ENCODE data around the gene SFXN3.

DNA sequence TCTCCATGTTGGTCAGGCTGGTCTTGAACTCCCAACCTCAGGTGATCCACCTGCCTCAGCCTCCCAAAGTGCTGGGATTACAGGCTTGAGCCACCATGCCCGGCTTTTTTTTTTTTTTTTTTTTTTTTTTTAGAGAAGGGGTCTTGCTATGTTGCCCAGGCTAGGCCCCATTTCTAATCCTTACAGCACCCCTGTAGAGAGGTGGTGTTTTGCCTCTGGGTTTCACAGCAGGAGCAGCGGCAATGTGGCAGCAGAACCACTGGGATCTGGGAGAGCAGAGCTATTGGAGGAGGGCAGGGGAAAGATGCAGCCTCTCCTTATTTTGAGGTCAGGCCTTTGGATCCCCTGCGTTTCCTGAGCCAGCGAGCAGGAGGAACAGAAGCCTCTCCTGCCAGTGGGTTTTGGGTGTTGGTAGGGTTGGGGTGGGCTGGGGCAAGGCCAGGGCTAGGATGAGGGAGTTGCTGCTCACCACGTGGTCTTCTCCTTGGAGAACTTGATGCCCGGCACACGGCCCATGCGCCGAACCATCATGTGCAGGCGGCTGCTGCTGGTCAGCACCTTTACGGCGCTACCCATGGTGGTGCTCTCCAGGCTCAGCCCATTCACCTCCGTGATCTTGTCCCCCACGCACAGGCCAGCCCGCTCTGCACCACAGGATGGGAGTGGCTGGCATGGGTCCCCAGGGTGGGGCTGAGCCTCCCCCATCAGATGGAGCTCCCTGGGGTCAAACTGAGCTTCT is 7.9 kb upstream of the SFXN3 start:
- TF ChIP-seq, protein P1, sequence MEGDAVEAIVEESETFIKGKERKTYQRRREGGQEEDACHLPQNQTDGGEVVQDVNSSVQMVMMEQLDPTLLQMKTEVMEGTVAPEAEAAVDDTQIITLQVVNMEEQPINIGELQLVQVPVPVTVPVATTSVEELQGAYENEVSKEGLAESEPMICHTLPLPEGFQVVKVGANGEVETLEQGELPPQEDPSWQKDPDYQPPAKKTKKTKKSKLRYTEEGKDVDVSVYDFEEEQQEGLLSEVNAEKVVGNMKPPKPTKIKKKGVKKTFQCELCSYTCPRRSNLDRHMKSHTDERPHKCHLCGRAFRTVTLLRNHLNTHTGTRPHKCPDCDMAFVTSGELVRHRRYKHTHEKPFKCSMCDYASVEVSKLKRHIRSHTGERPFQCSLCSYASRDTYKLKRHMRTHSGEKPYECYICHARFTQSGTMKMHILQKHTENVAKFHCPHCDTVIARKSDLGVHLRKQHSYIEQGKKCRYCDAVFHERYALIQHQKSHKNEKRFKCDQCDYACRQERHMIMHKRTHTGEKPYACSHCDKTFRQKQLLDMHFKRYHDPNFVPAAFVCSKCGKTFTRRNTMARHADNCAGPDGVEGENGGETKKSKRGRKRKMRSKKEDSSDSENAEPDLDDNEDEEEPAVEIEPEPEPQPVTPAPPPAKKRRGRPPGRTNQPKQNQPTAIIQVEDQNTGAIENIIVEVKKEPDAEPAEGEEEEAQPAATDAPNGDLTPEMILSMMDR (IDR thresholded peaks at IDR 0.05; ENCODE audit: low read depth, low read length, poor library complexity, severe bottlenecking): no peak
- no peak for TF ChIP-seq EZH2phosphoT487 (IDR thresholded peaks at IDR 0.05; ENCODE audit: borderline replicate concordance, low read length)

Data from DOHH2 (cell line).